Cardiac fibroblast (primary cell): ENCODE results near the gene ACYP1.
"Not testable (repeated sequence)": the region's sequence is repeated elsewhere in the genome, so short reads cannot be mapped to it uniquely, and the experiment has no call there.

Source experiments
- DNase-seq, 2 donors: peaks; one replicate each; pipeline versions ENCODE4 v3.0.0 to v3.0.0-alpha.2; 2010; ENCODE audit warnings: low read depth in 2 of 2
- H3K4me3 ChIP-seq, 2 donors: replicated peaks in 1 of 2; 1 replicate in 1 of 2; 2 replicates in 1 of 2; pipeline ENCODE4 v1.5.1; 2011; ENCODE audit warnings: low read depth in 2 of 2, low read length in 2 of 2, mild to moderate bottlenecking in 2 of 2, moderate library complexity in 1 of 2
- CTCF ChIP-seq: IDR thresholded peaks from one replicate; pipeline ENCODE4 v1.5.1; 2011; ENCODE audit warnings: low read depth, mild to moderate bottlenecking, low read length, inconsistent platforms

Gene ACYP1

GRCh38 chr14:75069811-75070145 lies 6.0 kb upstream of the ACYP1 start:
- no peak for DNase-seq
- peak overlapping the region; percentile 53 to 64 for H3K4me3 ChIP-seq
- TF ChIP-seq CTCF, result no peak

- TF ChIP-seq CTCF, result no peak
- peak within 1 kb of the TSS; percentile 53 to 64 for H3K4me3 ChIP-seq
- DNase-seq, result peak; percentile 90 to 94
These were observed 5.4 kb upstream of the ACYP1 start, which contains the start of gene ZC2HC1C for GRCh38 chr14:75069121-75069810. Gene ZC2HC1C, plus strand, starts transcription at chr14:75069641. Its CDS starts 933 bp downstream, at chr14:75070574.

- no peak for TF ChIP-seq CTCF
- peak overlapping the region; percentile 53 to 64 for H3K4me3 ChIP-seq
- peak in 1 of 2 donors; percentile 31 for DNase-seq
These were observed 4.7 kb upstream of the ACYP1 start for GRCh38 chr14:75068294-75069120.

- not testable (repeated sequence) for DNase-seq, H3K4me3 ChIP-seq
These were observed 3.9 kb upstream of the ACYP1 start for GRCh38 chr14:75067765-75068164.

- DNase-seq, result no peak
- no peak for TF ChIP-seq CTCF
- H3K4me3 ChIP-seq, result no peak overlapping the region
These were observed 3.4 kb upstream of the ACYP1 start for GRCh38 chr14:75067212-75067611.

- no peak for DNase-seq
- no peak for TF ChIP-seq CTCF
- H3K4me3 ChIP-seq, result no peak overlapping the region
These were observed 2.9 kb upstream of the ACYP1 start for GRCh38 chr14:75066691-75067090.

- DNase-seq, result no peak
- peak overlapping the region; percentile 95 for H3K4me3 ChIP-seq
- TF ChIP-seq CTCF, result no peak
These were observed 362 bp upstream of the ACYP1 start for GRCh38 chr14:75064205-75064567.
